ENCODE results near the gene CHRDL1.

- TF ChIP-seq CTCF (IDR thresholded peaks at IDR 0.05) (no peak), ZFX (IDR thresholded peaks at IDR 0.05; ENCODE audit: borderline replicate concordance) (no peak)
Measured at GRCh38 chrX:110722135-110722534, 73.5 kb downstream of the CHRDL1 start.

Measured in 22Rv1 (cell line).